Adrenal gland (tissue), 5 donors: ENCODE measurements around the gene NDUFAF2.
A peak's percentile ranks its signal among the peaks of the same experiment; 100 is the strongest.

ENCODE experiments used
- POLR2A ChIP-seq, 2 donors: fragments of 450-650 bp; IDR thresholded peaks; one replicate each; pipeline ENCODE4 v1.6.1; 2017; ENCODE audit warnings: antibody characterized with exemption in 2 of 2, mild to moderate bottlenecking in 2 of 2, moderate library complexity in 1 of 2
- TF ChIP-seq, protein P1 (sequence below), 6 experiments: fragments of 450-650 bp in 4 of 6; fragments of 200-600 bp in 2 of 6; sonication (generic) in 1 of 6; IDR thresholded peaks; 1 replicate in 5 of 6; 2 replicates in 1 of 6; pipeline versions ENCODE4 v1.5.1 to v1.8.0; 2016 to 2021; ENCODE audit warnings: antibody characterized with exemption in 6 of 6, mild to moderate bottlenecking in 2 of 6, moderate library complexity in 1 of 6
- donor health status: DM: no; HTN: no; CAD: no.

GRCh38 chr5:60960591-60960990, 15.6 kb downstream of the NDUFAF2 start:
- TF ChIP-seq, protein P1, sequence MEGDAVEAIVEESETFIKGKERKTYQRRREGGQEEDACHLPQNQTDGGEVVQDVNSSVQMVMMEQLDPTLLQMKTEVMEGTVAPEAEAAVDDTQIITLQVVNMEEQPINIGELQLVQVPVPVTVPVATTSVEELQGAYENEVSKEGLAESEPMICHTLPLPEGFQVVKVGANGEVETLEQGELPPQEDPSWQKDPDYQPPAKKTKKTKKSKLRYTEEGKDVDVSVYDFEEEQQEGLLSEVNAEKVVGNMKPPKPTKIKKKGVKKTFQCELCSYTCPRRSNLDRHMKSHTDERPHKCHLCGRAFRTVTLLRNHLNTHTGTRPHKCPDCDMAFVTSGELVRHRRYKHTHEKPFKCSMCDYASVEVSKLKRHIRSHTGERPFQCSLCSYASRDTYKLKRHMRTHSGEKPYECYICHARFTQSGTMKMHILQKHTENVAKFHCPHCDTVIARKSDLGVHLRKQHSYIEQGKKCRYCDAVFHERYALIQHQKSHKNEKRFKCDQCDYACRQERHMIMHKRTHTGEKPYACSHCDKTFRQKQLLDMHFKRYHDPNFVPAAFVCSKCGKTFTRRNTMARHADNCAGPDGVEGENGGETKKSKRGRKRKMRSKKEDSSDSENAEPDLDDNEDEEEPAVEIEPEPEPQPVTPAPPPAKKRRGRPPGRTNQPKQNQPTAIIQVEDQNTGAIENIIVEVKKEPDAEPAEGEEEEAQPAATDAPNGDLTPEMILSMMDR (IDR thresholded peaks at IDR 0.05) = peak in 5 of 6 experiments; percentile 28 to 55 (median 38)
- no peak for TF ChIP-seq POLR2A (IDR thresholded peaks at IDR 0.05)
